ENCODE measurements around the gene MORC2. TPM values are rescaled to one million over a fixed set of nuclear protein-coding genes. Genes with fewer than 3 reads are reported as not detected.

Gene MORC2
- total RNA-seq, 1 donor from 2014 or later: 18.0 TPM

DNA sequence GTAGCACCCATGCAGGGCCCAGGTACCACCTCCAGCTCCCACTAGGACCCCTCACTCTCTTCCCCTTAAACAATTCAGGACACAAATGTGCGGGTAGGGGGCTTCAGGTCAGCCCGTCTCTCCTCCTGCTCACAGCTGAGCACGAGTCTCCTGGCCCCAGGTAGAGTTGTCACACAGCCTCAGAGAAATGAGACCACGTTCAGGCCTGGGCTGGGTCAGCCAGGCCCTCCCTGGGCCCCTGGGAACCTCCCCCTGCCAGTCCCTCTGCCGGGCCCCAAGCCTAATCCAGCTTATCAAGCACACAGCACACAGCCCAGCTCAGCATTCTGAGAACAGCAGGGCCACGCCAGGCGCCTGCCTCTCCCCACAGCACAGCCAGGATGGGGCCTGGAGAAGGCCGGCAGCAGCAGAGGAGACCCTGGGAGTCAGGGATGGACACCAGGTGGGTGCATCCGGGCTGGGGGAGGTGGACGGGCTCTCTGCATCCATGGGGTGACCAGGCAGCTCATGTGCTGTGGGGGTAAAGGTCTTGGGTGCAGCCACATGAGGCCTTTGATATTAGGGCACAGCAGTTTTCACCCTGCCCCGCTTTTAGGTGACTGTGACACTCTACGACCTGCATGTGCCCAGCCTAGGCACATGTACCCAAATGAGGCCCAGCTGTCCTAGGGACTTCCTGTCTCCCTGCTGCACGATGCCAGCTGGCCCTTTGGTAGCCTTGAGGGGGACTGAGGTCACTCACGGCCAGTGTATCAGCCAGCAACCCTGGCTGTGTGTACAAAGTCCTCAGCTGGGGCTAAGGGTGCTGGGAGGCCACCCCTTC is 87.0 kb downstream of the MORC2 start:
- TF ChIP-seq, protein P1, sequence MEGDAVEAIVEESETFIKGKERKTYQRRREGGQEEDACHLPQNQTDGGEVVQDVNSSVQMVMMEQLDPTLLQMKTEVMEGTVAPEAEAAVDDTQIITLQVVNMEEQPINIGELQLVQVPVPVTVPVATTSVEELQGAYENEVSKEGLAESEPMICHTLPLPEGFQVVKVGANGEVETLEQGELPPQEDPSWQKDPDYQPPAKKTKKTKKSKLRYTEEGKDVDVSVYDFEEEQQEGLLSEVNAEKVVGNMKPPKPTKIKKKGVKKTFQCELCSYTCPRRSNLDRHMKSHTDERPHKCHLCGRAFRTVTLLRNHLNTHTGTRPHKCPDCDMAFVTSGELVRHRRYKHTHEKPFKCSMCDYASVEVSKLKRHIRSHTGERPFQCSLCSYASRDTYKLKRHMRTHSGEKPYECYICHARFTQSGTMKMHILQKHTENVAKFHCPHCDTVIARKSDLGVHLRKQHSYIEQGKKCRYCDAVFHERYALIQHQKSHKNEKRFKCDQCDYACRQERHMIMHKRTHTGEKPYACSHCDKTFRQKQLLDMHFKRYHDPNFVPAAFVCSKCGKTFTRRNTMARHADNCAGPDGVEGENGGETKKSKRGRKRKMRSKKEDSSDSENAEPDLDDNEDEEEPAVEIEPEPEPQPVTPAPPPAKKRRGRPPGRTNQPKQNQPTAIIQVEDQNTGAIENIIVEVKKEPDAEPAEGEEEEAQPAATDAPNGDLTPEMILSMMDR (IDR thresholded peaks at IDR 0.05; ENCODE audit: borderline replicate concordance): no peak
- Histone ChIP-seq H3K36me3 (no peaks in the 10 kb centered on the region), H3K9me3 (replicated peaks) (no peaks in the 10 kb centered on the region), H3K4me3 (peak overlapping the region; percentile 50), H3K27me3 (ENCODE audit: low read depth) (no peaks in the 10 kb centered on the region), H3K27ac (replicated peaks) (peak overlapping the region; percentile 73), H3K4me1 (peaks cover 60% of the 10 kb centered on the region)
- intact Hi-C loops (cut with micrococcal nuclease): no loop called here
- peak; percentile 48 for DNase-seq

GRCh38 chr22:30880847-30881246 is 87.7 kb downstream of the MORC2 start:
- H3K27me3 ChIP-seq (ENCODE audit: low read depth): no peaks in the 10 kb centered on the region
- no peak for DNase-seq
- peak overlapping the region; percentile 73 for H3K27ac ChIP-seq (replicated peaks)
- intact Hi-C loops (cut with micrococcal nuclease): no loop called here
- TF ChIP-seq, protein P1 (IDR thresholded peaks at IDR 0.05; ENCODE audit: borderline replicate concordance): no peak
- peaks cover 67% of the 10 kb centered on the region for H3K4me1 ChIP-seq
- no peaks in the 10 kb centered on the region for H3K9me3 ChIP-seq (replicated peaks)
- no peak overlapping the region for H3K4me3 ChIP-seq
- no peaks in the 10 kb centered on the region for H3K36me3 ChIP-seq

- intact Hi-C loops (cut with micrococcal nuclease): no loop called here
- Histone ChIP-seq H3K36me3 (no peaks in the 10 kb centered on the region), H3K4me3 (no peak overlapping the region), H3K27me3 (ENCODE audit: low read depth) (no peaks in the 10 kb centered on the region), H3K27ac (replicated peaks) (no peak overlapping the region), H3K9me3 (replicated peaks) (no peaks in the 10 kb centered on the region), H3K4me1 (peaks cover 72% of the 10 kb centered on the region)
- DNase-seq: no peak
- TF ChIP-seq, protein P1 (IDR thresholded peaks at IDR 0.05; ENCODE audit: borderline replicate concordance): no peak
These were observed 88.4 kb downstream of the MORC2 start for GRCh38 chr22:30880181-30880601.

DNA sequence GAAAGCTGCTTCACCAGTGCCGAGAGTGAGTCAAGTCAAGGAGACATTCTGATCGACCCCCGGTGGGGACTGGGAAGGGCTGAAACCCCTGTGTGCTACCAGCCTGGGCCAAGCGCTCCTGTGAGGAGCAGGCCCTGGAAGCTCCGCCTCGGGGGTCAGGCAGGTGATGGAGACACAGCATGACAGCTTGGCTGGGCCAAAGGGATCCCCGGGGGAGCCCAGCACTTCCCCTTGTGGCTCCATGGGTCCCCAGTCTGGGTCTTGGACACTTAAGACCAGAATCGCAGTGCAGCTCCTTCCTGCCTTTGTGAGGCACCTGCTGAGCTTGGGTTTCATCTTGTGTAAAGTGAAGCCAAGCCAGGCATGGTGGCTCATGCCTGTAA is 89.2 kb downstream of the MORC2 start:
- Histone ChIP-seq H3K27me3 (ENCODE audit: low read depth) (no peaks in the 10 kb centered on the region), H3K4me3 (no peak overlapping the region), H3K36me3 (no peaks in the 10 kb centered on the region), H3K9me3 (replicated peaks) (no peaks in the 10 kb centered on the region), H3K27ac (replicated peaks) (peak overlapping the region; percentile 85), H3K4me1 (peaks cover 72% of the 10 kb centered on the region)
- intact Hi-C loops (cut with micrococcal nuclease): no loop called here
- TF ChIP-seq, protein P1 (IDR thresholded peaks at IDR 0.05; ENCODE audit: borderline replicate concordance): no peak
- DNase-seq: no peak

DNA sequence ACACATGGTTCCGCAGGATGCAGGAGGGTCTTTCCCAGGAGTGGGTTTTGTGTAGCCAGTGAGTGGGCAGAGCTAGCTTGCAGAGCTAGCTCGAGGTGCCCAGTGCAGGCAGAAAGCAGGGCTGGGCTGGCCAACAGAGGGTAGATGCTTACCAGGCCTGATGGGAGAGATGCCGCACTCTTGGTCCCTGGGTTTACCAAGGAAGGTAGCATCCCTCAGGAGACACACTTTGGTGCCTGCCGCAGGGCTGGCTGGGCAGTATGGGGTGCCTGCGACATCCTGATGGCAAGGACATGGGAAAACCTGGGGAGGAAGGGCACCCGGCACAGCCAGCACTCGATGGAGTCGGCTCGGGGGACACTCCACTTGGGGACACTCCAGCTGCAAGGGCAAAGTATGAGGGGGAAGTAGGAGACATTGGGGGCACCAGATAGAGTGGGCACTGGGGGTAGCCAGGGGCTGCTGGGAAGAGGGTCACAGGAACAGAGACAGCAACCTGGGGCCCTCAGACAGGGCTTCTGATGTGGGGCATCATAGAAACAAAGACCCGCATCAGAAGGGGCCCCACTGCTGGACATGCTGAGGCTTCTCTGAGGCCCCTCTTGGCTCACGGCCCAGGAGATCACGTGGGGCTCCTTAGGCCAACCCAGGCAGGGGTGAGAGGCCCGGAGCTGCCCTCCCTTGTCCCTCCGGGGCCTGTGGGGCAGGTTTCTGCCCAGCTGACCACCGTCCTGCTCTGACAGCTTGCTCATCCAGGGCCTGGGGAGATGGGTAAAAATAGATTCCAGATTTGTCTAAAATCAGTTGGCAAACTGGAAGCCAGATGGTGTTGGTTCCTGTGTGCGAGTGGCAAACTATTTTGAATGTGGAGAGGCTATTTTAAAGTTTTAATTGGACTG is 89.8 kb downstream of the MORC2 start:
- intact Hi-C loops (cut with micrococcal nuclease): no loop called here
- no peak for DNase-seq
- TF ChIP-seq, protein P1 (IDR thresholded peaks at IDR 0.05; ENCODE audit: borderline replicate concordance): no peak
- Histone ChIP-seq H3K4me1 (peaks cover 72% of the 10 kb centered on the region), H3K4me3 (no peak overlapping the region), H3K27ac (replicated peaks) (peak overlapping the region; percentile 85), H3K27me3 (ENCODE audit: low read depth) (no peaks in the 10 kb centered on the region), H3K9me3 (replicated peaks) (no peaks in the 10 kb centered on the region), H3K36me3 (no peaks in the 10 kb centered on the region)

All from left ventricle myocardium inferior (tissue), 1 donor.